ENCODE measurements around the gene PGM3. TPM values are rescaled to one million over a fixed set of nuclear protein-coding genes. Genes with fewer than 3 reads are reported as not detected.

PGM3 gene
- total RNA-seq, 2 experiments from 2014 or later: 13.2 to 17.5 TPM

DNA sequence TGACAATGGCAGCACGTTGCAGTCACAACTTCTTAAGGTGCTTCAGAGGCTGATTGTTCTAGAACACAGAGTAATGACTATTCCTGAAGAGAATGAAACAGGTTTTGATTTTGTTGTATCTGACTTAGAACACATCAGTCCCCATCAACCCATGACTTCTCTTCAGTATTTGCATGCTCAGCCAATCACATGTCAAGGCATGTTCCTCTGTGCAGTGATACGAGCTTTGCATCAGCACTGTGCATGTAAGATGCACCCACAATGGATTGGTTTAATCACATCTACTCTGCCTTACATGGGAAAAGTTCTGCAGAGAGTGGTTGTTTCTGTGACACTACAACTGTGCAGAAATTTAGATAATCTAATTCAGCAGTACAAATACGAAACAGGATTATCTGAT is 54.3 kb downstream of the PGM3 start:
- no peak overlapping the region for H3K4me3 Mint-ChIP-seq
- DNase-seq (no peak), ATAC-seq (no peak)
- ChIA-PET CTCF (no interaction called here), POLR2A (no interaction called here)
- no peak overlapping the region for H3K27ac Mint-ChIP-seq
- H3K36me3 Mint-ChIP-seq (ENCODE audit: low read depth): peaks cover 10% of the 10 kb centered on the region
- TF ChIP-seq, protein P1, sequence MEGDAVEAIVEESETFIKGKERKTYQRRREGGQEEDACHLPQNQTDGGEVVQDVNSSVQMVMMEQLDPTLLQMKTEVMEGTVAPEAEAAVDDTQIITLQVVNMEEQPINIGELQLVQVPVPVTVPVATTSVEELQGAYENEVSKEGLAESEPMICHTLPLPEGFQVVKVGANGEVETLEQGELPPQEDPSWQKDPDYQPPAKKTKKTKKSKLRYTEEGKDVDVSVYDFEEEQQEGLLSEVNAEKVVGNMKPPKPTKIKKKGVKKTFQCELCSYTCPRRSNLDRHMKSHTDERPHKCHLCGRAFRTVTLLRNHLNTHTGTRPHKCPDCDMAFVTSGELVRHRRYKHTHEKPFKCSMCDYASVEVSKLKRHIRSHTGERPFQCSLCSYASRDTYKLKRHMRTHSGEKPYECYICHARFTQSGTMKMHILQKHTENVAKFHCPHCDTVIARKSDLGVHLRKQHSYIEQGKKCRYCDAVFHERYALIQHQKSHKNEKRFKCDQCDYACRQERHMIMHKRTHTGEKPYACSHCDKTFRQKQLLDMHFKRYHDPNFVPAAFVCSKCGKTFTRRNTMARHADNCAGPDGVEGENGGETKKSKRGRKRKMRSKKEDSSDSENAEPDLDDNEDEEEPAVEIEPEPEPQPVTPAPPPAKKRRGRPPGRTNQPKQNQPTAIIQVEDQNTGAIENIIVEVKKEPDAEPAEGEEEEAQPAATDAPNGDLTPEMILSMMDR (IDR thresholded peaks at IDR 0.05): no peak
- no peaks in the 10 kb centered on the region for H3K27me3 Mint-ChIP-seq
- intact Hi-C loops (cut with micrococcal nuclease): no loop called here
- H3K9me3 Mint-ChIP-seq: no peaks in the 10 kb centered on the region
- H3K4me1 Mint-ChIP-seq (ENCODE audit: low read depth): no peaks in the 10 kb centered on the region

- Mint-ChIP-seq H3K4me3 (no peak overlapping the region), H3K4me1 (ENCODE audit: low read depth) (no peaks in the 10 kb centered on the region), H3K9me3 (no peaks in the 10 kb centered on the region), H3K36me3 (ENCODE audit: low read depth) (peaks cover 8% of the 10 kb centered on the region), H3K27me3 (no peaks in the 10 kb centered on the region), H3K27ac (no peak overlapping the region)
- TF ChIP-seq, protein P1 (IDR thresholded peaks at IDR 0.05): no peak
- ChIA-PET CTCF (interaction anchor here (1.0 kb wide), 1 partner anchor 72 kb away, joined by 6 read pairs; the partner anchor contains the start of gene UBE3D), POLR2A (interaction anchor here (0.6 kb wide), 1 partner anchor 26 kb away, joined by 3 read pairs; no protein-coding TSS in a partner anchor)
- intact Hi-C loops (cut with micrococcal nuclease): no loop called here
- no peak for DNase-seq
- no peak for ATAC-seq
Measured at GRCh38 chr6:83138118-83138722, 54.8 kb downstream of the PGM3 start.

DNA sequence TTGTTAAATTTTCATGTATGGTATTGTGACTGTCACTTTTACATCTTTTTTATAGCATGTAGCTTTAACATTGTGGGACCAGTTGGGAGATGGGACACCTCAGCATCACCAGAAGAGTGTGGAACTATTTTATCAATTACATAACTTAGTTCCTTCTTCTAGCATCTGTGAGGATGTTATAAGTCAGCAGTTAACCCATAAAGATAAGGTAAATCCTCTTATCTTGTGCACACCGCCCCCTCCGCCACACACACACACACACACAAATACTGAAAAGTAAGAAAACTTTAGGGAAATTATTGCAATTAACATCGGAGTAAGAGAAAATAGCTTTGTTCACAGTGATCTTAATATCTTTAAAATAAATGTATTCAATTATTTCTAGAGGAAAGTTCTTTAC is 60.9 kb downstream of the PGM3 start:
- POLR2A ChIA-PET: no interaction called here
- H3K27ac Mint-ChIP-seq: no peak overlapping the region

DNA sequence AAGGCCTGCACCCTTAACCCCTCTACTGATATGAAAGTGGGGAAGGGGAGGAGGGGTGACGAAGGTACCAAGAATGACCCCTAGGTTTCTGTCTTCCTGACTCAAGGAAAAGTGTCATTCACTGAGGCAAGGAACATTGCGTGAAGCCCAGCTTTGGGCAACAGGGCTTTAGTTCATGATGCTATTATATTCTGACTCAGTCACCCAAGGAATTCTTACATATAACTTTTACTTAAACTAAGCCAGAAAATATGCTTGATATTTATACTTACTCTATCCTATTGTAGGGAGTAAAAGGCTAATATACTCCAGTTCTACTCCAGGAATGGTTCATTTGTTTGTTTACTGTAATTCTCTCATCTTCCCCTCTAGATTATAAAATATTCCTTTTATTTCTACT is 65.1 kb downstream of the PGM3 start:
- intact Hi-C loops (cut with micrococcal nuclease): no loop called here
- Mint-ChIP-seq H3K27ac (no peak overlapping the region), H3K9me3 (no peaks in the 10 kb centered on the region), H3K4me1 (ENCODE audit: low read depth) (no peaks in the 10 kb centered on the region), H3K4me3 (no peak overlapping the region), H3K27me3 (no peaks in the 10 kb centered on the region), H3K36me3 (ENCODE audit: low read depth) (peaks cover 23% of the 10 kb centered on the region)
- POLR2A ChIA-PET: no interaction called here
- DNase-seq (no peak), ATAC-seq (no peak)
- TF ChIP-seq, protein P1 (IDR thresholded peaks at IDR 0.05): no peak
- CTCF ChIA-PET: no interaction called here

More for the DNA sequence above, 60.9 kb downstream of the PGM3 start:
- Mint-ChIP-seq H3K4me3 (no peak overlapping the region), H3K4me1 (ENCODE audit: low read depth) (no peaks in the 10 kb centered on the region), H3K9me3 (no peaks in the 10 kb centered on the region), H3K27me3 (no peaks in the 10 kb centered on the region), H3K36me3 (ENCODE audit: low read depth) (peaks cover 6% of the 10 kb centered on the region)
- intact Hi-C loops (cut with micrococcal nuclease): no loop called here
- ATAC-seq: no peak
- TF ChIP-seq, protein P1 (IDR thresholded peaks at IDR 0.05): no peak
- DNase-seq: no peak
- CTCF ChIA-PET: no interaction called here

DNA sequence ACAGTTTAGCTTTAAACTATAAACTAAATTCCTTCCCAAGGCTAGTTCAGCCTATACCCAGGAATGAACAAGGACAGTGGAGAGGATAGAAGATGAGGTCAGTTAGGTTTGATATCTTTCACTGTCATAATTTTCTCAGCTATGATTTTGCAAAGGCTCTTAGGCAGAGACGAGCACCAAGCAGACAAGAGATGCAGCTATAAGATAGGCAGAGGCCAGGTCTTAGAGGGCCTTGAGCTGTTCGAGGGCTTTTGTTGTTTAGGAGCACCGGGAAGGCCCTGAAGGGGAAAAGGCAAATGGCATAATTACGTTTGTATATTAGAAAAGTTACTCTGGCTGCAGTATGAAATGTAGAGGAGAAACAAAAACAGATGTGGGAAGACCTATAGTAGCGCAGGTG is 65.8 kb downstream of the PGM3 start:
- TF ChIP-seq, protein P1 (IDR thresholded peaks at IDR 0.05): no peak
- H3K4me3 Mint-ChIP-seq: no peak overlapping the region

More for the DNA sequence above, 65.8 kb downstream of the PGM3 start:
- ChIA-PET POLR2A (interaction anchor here (0.9 kb wide), 1 partner anchor 9 kb away, joined by 3 read pairs; no protein-coding TSS in a partner anchor), CTCF (no interaction called here)
- Mint-ChIP-seq H3K36me3 (ENCODE audit: low read depth) (peaks cover 21% of the 10 kb centered on the region), H3K27ac (no peak overlapping the region), H3K27me3 (no peaks in the 10 kb centered on the region), H3K4me1 (ENCODE audit: low read depth) (no peaks in the 10 kb centered on the region), H3K9me3 (no peaks in the 10 kb centered on the region)
- intact Hi-C loops (cut with micrococcal nuclease): no loop called here
- no peak for DNase-seq
- ATAC-seq: no peak

Data from activated CD8-positive, alpha-beta T cell treated with anti-CD3 and anti-CD28 coated beads for 36 hours (primary cell).